HUES48 (cell line): ENCODE data around the gene PDCD7.
"Not testable (repeated sequence)": the region's sequence is repeated elsewhere in the genome, so short reads cannot be mapped to it uniquely, and the experiment has no call there.

Experiments used
- H3K27ac ChIP-seq: one replicate; pipeline ENCODE4 v1.7.0; 2013; ENCODE audit warnings: low read depth, low read length, inconsistent platforms
- H3K27me3 ChIP-seq: 2 replicates; pipeline ENCODE4 v1.6.1; 2013; ENCODE audit warnings: mild to moderate bottlenecking, low read length; ENCODE audit not compliant: control insufficient read depth, insufficient read depth
- H3K36me3 ChIP-seq: 2 replicates; pipeline ENCODE4 v1.6.1; 2013; ENCODE audit warnings: low read length; ENCODE audit not compliant: control insufficient read depth, insufficient read depth
- H3K4me1 ChIP-seq: 2 replicates; pipeline ENCODE4 v1.6.1; 2013; ENCODE audit warnings: mild to moderate bottlenecking, low read length; ENCODE audit not compliant: control insufficient read depth, insufficient read depth
- H3K4me3 ChIP-seq: 2 replicates; pipeline ENCODE4 v1.5.1; 2013; ENCODE audit warnings: mild to moderate bottlenecking, low read depth, low read length
- H3K9ac ChIP-seq: 2 replicates; pipeline ENCODE4 v1.6.1; 2013; ENCODE audit warnings: mild to moderate bottlenecking, low read depth, low read length, moderate library complexity
- H3K9me3 ChIP-seq: 2 replicates; pipeline ENCODE4 v1.6.1; 2013; ENCODE audit warnings: low read length; ENCODE audit not compliant: control insufficient read depth, insufficient read depth

PDCD7 gene

GRCh38 chr15:65164139-65164538 lies 30.5 kb upstream of the PDCD7 start:
- Histone ChIP-seq H3K27ac (no peak overlapping the region), H3K27me3 (no peaks in the 10 kb centered on the region), H3K9ac (no peak overlapping the region), H3K4me1 (no peaks in the 10 kb centered on the region), H3K4me3 (no peak overlapping the region), H3K9me3 (no peaks in the 10 kb centered on the region), H3K36me3 (peaks cover 58% of the 10 kb centered on the region)

GRCh38 chr15:65163041-65163440 lies 29.4 kb upstream of the PDCD7 start:
- H3K27ac ChIP-seq, result no peak overlapping the region
- no peaks in the 10 kb centered on the region for H3K9me3 ChIP-seq
- peaks cover 69% of the 10 kb centered on the region for H3K36me3 ChIP-seq
- H3K9ac ChIP-seq, result no peak overlapping the region
- H3K27me3 ChIP-seq, result no peaks in the 10 kb centered on the region
- H3K4me3 ChIP-seq, result no peak overlapping the region
- H3K4me1 ChIP-seq, result no peaks in the 10 kb centered on the region

- Histone ChIP-seq H3K4me1 (no peaks in the 10 kb centered on the region), H3K4me3 (no peak overlapping the region), H3K9ac (no peak overlapping the region), H3K27me3 (no peaks in the 10 kb centered on the region), H3K27ac (no peak overlapping the region), H3K36me3 (peaks cover 86% of the 10 kb centered on the region), H3K9me3 (no peaks in the 10 kb centered on the region)
Observed at GRCh38 chr15:65156692-65157091, 23.1 kb upstream of the PDCD7 start.

GRCh38 chr15:65154720-65155119 lies 21.1 kb upstream of the PDCD7 start:
- Histone ChIP-seq H3K27me3 (no peaks in the 10 kb centered on the region), H3K9ac (no peak overlapping the region), H3K4me1 (no peaks in the 10 kb centered on the region), H3K27ac (no peak overlapping the region), H3K4me3 (no peak overlapping the region), H3K36me3 (peaks cover 87% of the 10 kb centered on the region), H3K9me3 (no peaks in the 10 kb centered on the region)

- H3K27ac ChIP-seq, result no peak overlapping the region
- no peaks in the 10 kb centered on the region for H3K9me3 ChIP-seq
- no peaks in the 10 kb centered on the region for H3K4me1 ChIP-seq
- no peak overlapping the region for H3K9ac ChIP-seq
- no peaks in the 10 kb centered on the region for H3K27me3 ChIP-seq
- peaks cover 33% of the 10 kb centered on the region for H3K36me3 ChIP-seq
- no peak overlapping the region for H3K4me3 ChIP-seq
Observed at GRCh38 chr15:65147902-65148301, 14.3 kb upstream of the PDCD7 start.

- H3K27me3 ChIP-seq, result no peaks in the 10 kb centered on the region
- no peaks in the 10 kb centered on the region for H3K4me1 ChIP-seq
- H3K4me3 ChIP-seq, result no peak overlapping the region
- H3K9me3 ChIP-seq, result no peaks in the 10 kb centered on the region
- H3K27ac ChIP-seq, result no peak overlapping the region
- H3K9ac ChIP-seq, result no peak overlapping the region
- peaks cover 21% of the 10 kb centered on the region for H3K36me3 ChIP-seq
Observed at GRCh38 chr15:65146438-65146837, 12.8 kb upstream of the PDCD7 start.

GRCh38 chr15:65138631-65139030 lies 5.0 kb upstream of the PDCD7 start:
- not testable (repeated sequence) for H3K27me3 ChIP-seq, H3K4me3 ChIP-seq, H3K4me1 ChIP-seq, H3K9ac ChIP-seq, H3K9me3 ChIP-seq, H3K36me3 ChIP-seq, H3K27ac ChIP-seq

GRCh38 chr15:65137893-65138292 lies 4.3 kb upstream of the PDCD7 start:
- H3K36me3 ChIP-seq, H3K9me3 ChIP-seq, H3K4me3 ChIP-seq, H3K9ac ChIP-seq, H3K4me1 ChIP-seq, H3K27ac ChIP-seq, H3K27me3 ChIP-seq: not testable (repeated sequence)

- H3K9ac ChIP-seq, H3K9me3 ChIP-seq, H3K4me3 ChIP-seq, H3K27ac ChIP-seq, H3K36me3 ChIP-seq, H3K27me3 ChIP-seq, H3K4me1 ChIP-seq: not testable (repeated sequence)
Observed at GRCh38 chr15:65137089-65137488, 3.5 kb upstream of the PDCD7 start.

- H3K36me3 ChIP-seq, result peaks cover 1% of the 10 kb centered on the region
- 0 out of 2 replicates have a peak, but pooled peaks cover 3% of the 10 kb centered on the region for H3K4me1 ChIP-seq
- H3K27me3 ChIP-seq, result no peaks in the 10 kb centered on the region
- peak overlapping the region; percentile 78; the same call in 1 of the 2 replicates for H3K4me3 ChIP-seq
- no peak overlapping the region for H3K27ac ChIP-seq
- H3K9me3 ChIP-seq, result no peaks in the 10 kb centered on the region; the same call in 1 of the 2 replicates
- no peak overlapping the region for H3K9ac ChIP-seq
Observed at GRCh38 chr15:65134538-65134937, 930 bp upstream of the PDCD7 start.

GRCh38 chr15:65132878-65133547 lies 595 bp downstream of the PDCD7 start:
- Histone ChIP-seq H3K27ac (peak overlapping the region; percentile 83), H3K9me3 (no peaks in the 10 kb centered on the region; the same call in 1 of the 2 replicates), H3K4me1 (0 out of 2 replicates have a peak, but pooled peaks cover 3% of the 10 kb centered on the region), H3K27me3 (no peaks in the 10 kb centered on the region), H3K36me3 (peaks cover 17% of the 10 kb centered on the region), H3K9ac (peak overlapping the region; percentile 39), H3K4me3 (peak overlapping the region; percentile 78)
